HL-60/S4 treated with retinoic acid at 250 ng/mL for 4 days and 3 days (cell line): Measurements from ENCODE around the gene SLC6A15.

ENCODE experiments used
- in situ Hi-C: fragments of 300-500 bp; cut with MboI; formaldehyde crosslinking; loops from 2 replicates; pipeline ENCODE4 v1.7.0; 2022; ENCODE audit warnings: low sequenced_read_pairs

Gene SLC6A15

DNA sequence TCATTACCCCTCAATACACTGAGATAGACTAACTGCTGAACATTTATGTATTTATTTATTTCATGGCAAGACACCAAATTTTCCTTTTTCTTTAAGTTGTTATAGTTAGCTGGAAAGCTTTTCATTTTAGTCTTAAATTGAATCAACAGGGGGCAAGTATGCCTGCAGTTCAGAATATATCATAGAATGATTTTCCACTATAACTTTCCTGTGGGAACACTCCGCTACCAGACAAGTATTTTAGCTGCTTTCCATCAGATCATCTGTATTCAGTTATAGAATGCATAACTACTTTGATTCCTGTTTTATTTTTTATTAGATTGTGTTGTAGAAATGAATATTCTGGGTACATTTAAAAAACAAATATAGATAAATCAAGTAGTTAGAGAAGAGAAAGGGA is 102.0 kb downstream of the SLC6A15 start:
- in situ Hi-C loops: no loop called here
